Stimulated activated naive B cell treated with anti-CD40 and anti-IgM and Interleukin-4, amounts not matched to agents 10 μg/mL and 1 μg/mL and 100 μg/mL, for 72 hours (primary cell): ENCODE results near the gene CMIP.

Experiments used
- ATAC-seq, 2 donors: fragments of 150-1000 bp; cut with Tn5 transposase; replicated peaks; 2 replicates each; pipeline ENCODE4 v1.10.0; 2021; ENCODE audit warnings: moderate library complexity in 1 of 2
- DNase-seq: peaks from one replicate; pipeline ENCODE4 v3.0.0; 2021
- H3K27ac Mint-ChIP-seq: one replicate; pipeline ENCODE4 v1.8.0; 2022; ENCODE audit warnings: mild to moderate bottlenecking, mixed read lengths
- H3K27me3 Mint-ChIP-seq, 2 donors: one replicate each; pipeline ENCODE4 v1.8.0; 2022; ENCODE audit warnings: mixed read lengths in 2 of 2
- H3K36me3 Mint-ChIP-seq, 2 donors: one replicate each; pipeline ENCODE4 v1.8.0; 2022; ENCODE audit warnings: mixed read lengths in 2 of 2, mild to moderate bottlenecking in 1 of 2
- H3K4me1 Mint-ChIP-seq, 2 donors: one replicate each; pipeline ENCODE4 v1.8.0; 2022; ENCODE audit warnings: mixed read lengths in 2 of 2, mild to moderate bottlenecking in 1 of 2
- H3K4me3 Mint-ChIP-seq, 2 donors: one replicate each; pipeline ENCODE4 v1.8.0; 2022; ENCODE audit warnings: mild to moderate bottlenecking in 2 of 2, mixed read lengths in 2 of 2, moderate library complexity in 1 of 2
- H3K9me3 Mint-ChIP-seq, 2 donors: one replicate each; pipeline ENCODE4 v1.8.0; 2022; ENCODE audit warnings: mixed read lengths in 2 of 2, mild to moderate bottlenecking in 1 of 2

Gene CMIP

GRCh38 chr16:81694494-81695280 is 250.1 kb downstream of the CMIP start:
- H3K27ac Mint-ChIP-seq = peak overlapping the region; percentile 68
- DNase-seq = no peak
- no peaks in the 10 kb centered on the region for H3K9me3 Mint-ChIP-seq
- ATAC-seq = no peak
- H3K4me1 Mint-ChIP-seq = no peaks in the 10 kb centered on the region
- H3K36me3 Mint-ChIP-seq = peaks cover 31 to 50% of the 10 kb centered on the region in 2 donors
- no peak overlapping the region for H3K4me3 Mint-ChIP-seq
- H3K27me3 Mint-ChIP-seq = no peaks in the 10 kb centered on the region

- Mint-ChIP-seq H3K27me3 (no peaks in the 10 kb centered on the region), H3K9me3 (no peaks in the 10 kb centered on the region), H3K4me1 (no peaks in the 10 kb centered on the region), H3K4me3 (no peak overlapping the region), H3K36me3 (peaks cover 35 to 57% of the 10 kb centered on the region in 2 donors), H3K27ac (peak overlapping the region; percentile 68)
- DNase-seq = no peak
- no peak for ATAC-seq
Measured at GRCh38 chr16:81695321-81696165, 250.9 kb downstream of the CMIP start.

- Mint-ChIP-seq H3K27ac (no peak overlapping the region), H3K9me3 (no peaks in the 10 kb centered on the region), H3K27me3 (no peaks in the 10 kb centered on the region), H3K36me3 (peaks cover 40 to 65% of the 10 kb centered on the region in 2 donors), H3K4me3 (no peak overlapping the region), H3K4me1 (no peaks in the 10 kb centered on the region)
- DNase-seq (no peak), ATAC-seq (no peak)
Measured at GRCh38 chr16:81696166-81696960, 251.8 kb downstream of the CMIP start.

GRCh38 chr16:81696961-81697615 is 252.5 kb downstream of the CMIP start:
- no peaks in the 10 kb centered on the region for H3K4me1 Mint-ChIP-seq
- H3K27ac Mint-ChIP-seq = no peak overlapping the region
- DNase-seq (peak; percentile 14), ATAC-seq (no peak)
- no peaks in the 10 kb centered on the region for H3K27me3 Mint-ChIP-seq
- no peaks in the 10 kb centered on the region for H3K9me3 Mint-ChIP-seq
- peaks cover 38 to 61% of the 10 kb centered on the region in 2 donors for H3K36me3 Mint-ChIP-seq
- H3K4me3 Mint-ChIP-seq = no peak overlapping the region

- Mint-ChIP-seq H3K36me3 (peaks cover 40 to 63% of the 10 kb centered on the region in 2 donors), H3K9me3 (no peaks in the 10 kb centered on the region), H3K4me3 (no peak overlapping the region), H3K27me3 (no peaks in the 10 kb centered on the region), H3K27ac (no peak overlapping the region), H3K4me1 (no peaks in the 10 kb centered on the region)
- DNase-seq = no peak
- ATAC-seq = no peak
Measured at GRCh38 chr16:81697616-81698309, 253.2 kb downstream of the CMIP start.

- Mint-ChIP-seq H3K27ac (no peak overlapping the region), H3K27me3 (no peaks in the 10 kb centered on the region), H3K4me1 (no peaks in the 10 kb centered on the region), H3K4me3 (no peak overlapping the region), H3K36me3 (peaks cover 41 to 63% of the 10 kb centered on the region in 2 donors), H3K9me3 (no peaks in the 10 kb centered on the region)
- ATAC-seq (no peak), DNase-seq (no peak)
Measured at GRCh38 chr16:81698310-81698641, 253.7 kb downstream of the CMIP start.

- Mint-ChIP-seq H3K36me3 (peaks cover 41 to 59% of the 10 kb centered on the region in 2 donors), H3K4me1 (peaks cover 0 to 1% of the 10 kb centered on the region in 2 donors), H3K27ac (peak overlapping the region; percentile 59), H3K9me3 (no peaks in the 10 kb centered on the region), H3K27me3 (no peaks in the 10 kb centered on the region), H3K4me3 (no peak overlapping the region)
- ATAC-seq (no peak), DNase-seq (no peak)
Measured at GRCh38 chr16:81699596-81699995, 255.0 kb downstream of the CMIP start.

- ATAC-seq = no peak
Measured at GRCh38 chr16:81700071-81700779, 255.6 kb downstream of the CMIP start.

GRCh38 chr16:81700780-81701165 is 256.2 kb downstream of the CMIP start:
- Mint-ChIP-seq H3K36me3 (peaks cover 44 to 60% of the 10 kb centered on the region in 2 donors), H3K9me3 (no peaks in the 10 kb centered on the region), H3K27me3 (no peaks in the 10 kb centered on the region), H3K4me3 (no peak overlapping the region), H3K27ac (peak overlapping the region; percentile 56), H3K4me1 (peaks cover 0 to 1% of the 10 kb centered on the region in 2 donors)
- no peak for ATAC-seq
- DNase-seq = no peak

More at GRCh38 chr16:81700071-81700779, 255.6 kb downstream of the CMIP start:
- Mint-ChIP-seq H3K27ac (no peak overlapping the region), H3K27me3 (no peaks in the 10 kb centered on the region), H3K36me3 (peaks cover 43 to 60% of the 10 kb centered on the region in 2 donors), H3K4me3 (no peak overlapping the region), H3K4me1 (peaks cover 0 to 1% of the 10 kb centered on the region in 2 donors), H3K9me3 (no peaks in the 10 kb centered on the region)
- no peak for DNase-seq

- no peaks in the 10 kb centered on the region for H3K9me3 Mint-ChIP-seq
- no peaks in the 10 kb centered on the region for H3K27me3 Mint-ChIP-seq
- H3K4me3 Mint-ChIP-seq = no peak overlapping the region
- DNase-seq (no peak), ATAC-seq (no peak)
- peaks cover 0 to 1% of the 10 kb centered on the region in 2 donors for H3K4me1 Mint-ChIP-seq
- peaks cover 48 to 58% of the 10 kb centered on the region in 2 donors for H3K36me3 Mint-ChIP-seq
- H3K27ac Mint-ChIP-seq = no peak overlapping the region
Measured at GRCh38 chr16:81701296-81701970, 256.8 kb downstream of the CMIP start.

GRCh38 chr16:81702506-81702905 is 257.9 kb downstream of the CMIP start:
- ATAC-seq (no peak), DNase-seq (no peak)
- H3K27ac Mint-ChIP-seq = peak overlapping the region; percentile 80
- peaks cover 56 to 69% of the 10 kb centered on the region in 2 donors for H3K36me3 Mint-ChIP-seq
- peaks cover 0 to 1% of the 10 kb centered on the region in 2 donors for H3K4me1 Mint-ChIP-seq
- no peaks in the 10 kb centered on the region for H3K9me3 Mint-ChIP-seq
- H3K4me3 Mint-ChIP-seq = no peak overlapping the region
- H3K27me3 Mint-ChIP-seq = no peaks in the 10 kb centered on the region
